Testis (tissue), 3 donors: ENCODE data around the gene ARSG. TPM values are rescaled to one million over a fixed set of nuclear protein-coding genes. Genes with fewer than 3 reads are reported as not detected.
A peak's percentile ranks its signal among the peaks of the same experiment; 100 is the strongest.

Experiments
- DNase-seq: peaks from one replicate; pipeline ENCODE4 v3.0.0-alpha.2; 2019
- H3K27ac ChIP-seq, 2 donors: fragments of 200-600 bp; sonication (generic); one replicate each; pipeline ENCODE4 v1.5.1; 2019
- H3K27me3 ChIP-seq: fragments of 200-600 bp; sonication (generic); one replicate; pipeline ENCODE4 v1.5.1; 2019
- H3K36me3 ChIP-seq: fragments of 200-600 bp; sonication (generic); one replicate; pipeline ENCODE4 v1.5.1; 2017; ENCODE audit warnings: low read depth; ENCODE audit errors: missing control alignments
- H3K4me1 ChIP-seq: fragments of 200-600 bp; sonication (generic); one replicate; pipeline ENCODE4 v1.5.1; 2019
- H3K4me3 ChIP-seq, 2 donors: fragments of 200-600 bp; sonication (generic); one replicate each; pipeline ENCODE4 v1.5.1; 2017 to 2019
- H3K9me3 ChIP-seq: fragments of 200-600 bp; sonication (generic); one replicate; pipeline ENCODE4 v1.5.1; 2017
- POLR2A ChIP-seq: fragments of 450-650 bp; IDR thresholded peaks from one replicate; pipeline ENCODE4 v1.6.1; 2017; ENCODE audit warnings: antibody characterized with exemption, mild to moderate bottlenecking, moderate library complexity
- WGBS, 2 donors: methylation state at CpG; one replicate each; pipeline ENCODE4 v1.1.5; 2018; 5-methylcytosine and 5-hydroxymethylcytosine counted together
- intact Hi-C: fragments of 100-400 bp; cut with DNase I; formaldehyde crosslinking; loops from one replicate; pipeline ENCODE4 v1.15.1; 2023; ENCODE audit warnings: low total_unique reads
- polyA plus RNA-seq: library from polyadenylated mRNA; stranded (reverse); fragments of 350-450 nt; fragmentation: Illumina TruSeq; extraction: RNeasy Lipid Tissue Mini Kit (QIAGEN cat#74804); gene quantifications from one replicate; pipeline ENCODE4 v1.2.3, GENCODE V29; 2014; ENCODE audit warnings: low read depth, low replicate concordance; ENCODE audit not compliant: insufficient read depth
- total RNA-seq, 2 donors: library from RNA; depleted of rRNA; stranded (reverse); fragments of >200 nt; gene quantifications; one replicate each; pipeline ENCODE4 v1.2.3, GENCODE V29; 2016
- TF ChIP-seq, protein P1 (sequence below), 3 experiments: fragments of 450-650 bp in 2 of 3; fragments of 200-600 bp in 1 of 3; sonication (generic) in 1 of 3; IDR thresholded peaks; one replicate each; pipeline ENCODE4 v1.5.1; 2016 to 2019; ENCODE audit warnings: antibody characterized with exemption in 3 of 3, mild to moderate bottlenecking in 2 of 3, moderate library complexity in 1 of 3

Gene ARSG
- total and polyA plus RNA-seq, 3 donors from 2014 or later: 7.4 to 16.9 (median 12.5) TPM

DNA sequence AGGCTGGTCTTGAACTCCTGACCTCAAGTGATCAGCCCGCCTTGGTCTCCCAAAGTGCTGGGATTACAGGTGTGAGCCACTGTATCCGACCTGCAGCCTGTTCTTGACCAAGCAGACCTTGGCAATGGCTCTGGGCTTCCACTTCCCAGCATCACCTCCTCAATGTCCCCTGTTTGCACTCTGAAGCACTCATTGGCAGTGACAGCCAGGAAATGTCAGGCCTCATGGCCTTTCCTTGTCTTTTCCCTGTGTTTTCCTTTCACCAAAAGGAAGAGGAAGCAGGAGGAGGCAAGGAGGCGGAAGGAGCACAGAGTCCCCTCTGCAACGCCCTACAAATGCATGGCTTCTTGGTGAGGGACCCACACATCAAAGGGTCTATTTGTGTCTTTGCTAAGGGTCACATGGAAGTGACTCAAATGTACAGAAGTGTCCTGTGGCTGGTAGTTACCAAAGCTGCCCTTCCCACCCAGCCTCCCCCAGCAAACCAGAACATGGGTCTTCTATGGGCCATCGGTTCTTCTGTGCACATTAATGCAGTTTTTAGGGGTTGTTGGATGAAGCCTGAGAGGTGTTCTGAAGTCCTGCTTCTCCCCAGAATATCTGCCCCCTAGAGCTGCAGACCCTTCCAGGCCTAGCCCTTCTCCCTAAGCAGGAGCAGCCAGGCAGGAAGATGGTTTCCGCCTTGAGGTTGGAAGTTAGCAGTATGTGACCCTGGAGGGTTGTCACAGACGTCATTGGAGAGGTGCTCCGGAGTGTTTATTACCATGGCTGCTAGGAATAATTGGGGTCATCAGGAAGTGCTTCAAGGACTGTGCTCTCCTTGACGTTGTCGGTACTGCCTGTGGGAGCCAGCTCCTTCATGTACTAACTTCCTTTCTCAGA, 105.2 kb downstream of the ARSG start:
- no peaks in the 10 kb centered on the region for H3K9me3 ChIP-seq
- 70 to 87% methylated on average over 6 to 10 of the region's 10 CpGs for WGBS, 2 donors
- peaks cover 11% of the 10 kb centered on the region for H3K4me1 ChIP-seq
- no peak overlapping the region for H3K4me3 ChIP-seq
- TF ChIP-seq POLR2A: no peak
- TF ChIP-seq, protein P1, sequence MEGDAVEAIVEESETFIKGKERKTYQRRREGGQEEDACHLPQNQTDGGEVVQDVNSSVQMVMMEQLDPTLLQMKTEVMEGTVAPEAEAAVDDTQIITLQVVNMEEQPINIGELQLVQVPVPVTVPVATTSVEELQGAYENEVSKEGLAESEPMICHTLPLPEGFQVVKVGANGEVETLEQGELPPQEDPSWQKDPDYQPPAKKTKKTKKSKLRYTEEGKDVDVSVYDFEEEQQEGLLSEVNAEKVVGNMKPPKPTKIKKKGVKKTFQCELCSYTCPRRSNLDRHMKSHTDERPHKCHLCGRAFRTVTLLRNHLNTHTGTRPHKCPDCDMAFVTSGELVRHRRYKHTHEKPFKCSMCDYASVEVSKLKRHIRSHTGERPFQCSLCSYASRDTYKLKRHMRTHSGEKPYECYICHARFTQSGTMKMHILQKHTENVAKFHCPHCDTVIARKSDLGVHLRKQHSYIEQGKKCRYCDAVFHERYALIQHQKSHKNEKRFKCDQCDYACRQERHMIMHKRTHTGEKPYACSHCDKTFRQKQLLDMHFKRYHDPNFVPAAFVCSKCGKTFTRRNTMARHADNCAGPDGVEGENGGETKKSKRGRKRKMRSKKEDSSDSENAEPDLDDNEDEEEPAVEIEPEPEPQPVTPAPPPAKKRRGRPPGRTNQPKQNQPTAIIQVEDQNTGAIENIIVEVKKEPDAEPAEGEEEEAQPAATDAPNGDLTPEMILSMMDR (IDR thresholded peaks at IDR 0.05): no peak
- H3K36me3 ChIP-seq: no peaks in the 10 kb centered on the region
- no peak for DNase-seq
- no peaks in the 10 kb centered on the region for H3K27me3 ChIP-seq
- no peak overlapping the region for H3K27ac ChIP-seq
- intact Hi-C loops: no loop called here

DNA sequence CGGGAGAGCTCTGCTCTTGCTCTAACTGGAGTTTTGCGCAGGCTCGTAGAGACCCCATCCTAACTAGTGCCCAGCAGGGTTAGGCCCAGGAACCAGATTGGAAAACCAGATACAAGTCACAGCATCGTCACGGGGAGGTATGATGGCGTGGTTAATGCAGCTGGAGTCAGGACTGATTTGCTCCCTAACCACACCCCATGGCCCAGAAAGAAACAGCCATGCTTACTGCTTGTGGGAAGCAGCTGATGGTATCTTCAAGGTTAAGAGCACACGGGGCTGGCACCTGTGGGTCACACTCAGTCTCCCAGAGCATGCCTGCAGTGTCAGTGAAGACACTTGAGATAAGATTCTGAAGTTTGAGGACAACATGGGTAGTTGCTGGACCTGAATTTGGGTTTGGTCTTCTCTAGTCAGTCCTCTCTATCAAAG, 105.8 kb downstream of the ARSG start:
- H3K27ac ChIP-seq: no peak overlapping the region
- H3K27me3 ChIP-seq: no peaks in the 10 kb centered on the region
- intact Hi-C loops: no loop called here
- DNase-seq: no peak
- 65 to 87% methylated on average over 7 of the region's 7 CpGs for WGBS, 2 donors
- H3K36me3 ChIP-seq: no peaks in the 10 kb centered on the region
- H3K4me3 ChIP-seq: no peak overlapping the region
- peaks cover 7% of the 10 kb centered on the region for H3K4me1 ChIP-seq
- H3K9me3 ChIP-seq: no peaks in the 10 kb centered on the region
- TF ChIP-seq, protein P1 (IDR thresholded peaks at IDR 0.05): no peak
- no peak for TF ChIP-seq POLR2A

DNA sequence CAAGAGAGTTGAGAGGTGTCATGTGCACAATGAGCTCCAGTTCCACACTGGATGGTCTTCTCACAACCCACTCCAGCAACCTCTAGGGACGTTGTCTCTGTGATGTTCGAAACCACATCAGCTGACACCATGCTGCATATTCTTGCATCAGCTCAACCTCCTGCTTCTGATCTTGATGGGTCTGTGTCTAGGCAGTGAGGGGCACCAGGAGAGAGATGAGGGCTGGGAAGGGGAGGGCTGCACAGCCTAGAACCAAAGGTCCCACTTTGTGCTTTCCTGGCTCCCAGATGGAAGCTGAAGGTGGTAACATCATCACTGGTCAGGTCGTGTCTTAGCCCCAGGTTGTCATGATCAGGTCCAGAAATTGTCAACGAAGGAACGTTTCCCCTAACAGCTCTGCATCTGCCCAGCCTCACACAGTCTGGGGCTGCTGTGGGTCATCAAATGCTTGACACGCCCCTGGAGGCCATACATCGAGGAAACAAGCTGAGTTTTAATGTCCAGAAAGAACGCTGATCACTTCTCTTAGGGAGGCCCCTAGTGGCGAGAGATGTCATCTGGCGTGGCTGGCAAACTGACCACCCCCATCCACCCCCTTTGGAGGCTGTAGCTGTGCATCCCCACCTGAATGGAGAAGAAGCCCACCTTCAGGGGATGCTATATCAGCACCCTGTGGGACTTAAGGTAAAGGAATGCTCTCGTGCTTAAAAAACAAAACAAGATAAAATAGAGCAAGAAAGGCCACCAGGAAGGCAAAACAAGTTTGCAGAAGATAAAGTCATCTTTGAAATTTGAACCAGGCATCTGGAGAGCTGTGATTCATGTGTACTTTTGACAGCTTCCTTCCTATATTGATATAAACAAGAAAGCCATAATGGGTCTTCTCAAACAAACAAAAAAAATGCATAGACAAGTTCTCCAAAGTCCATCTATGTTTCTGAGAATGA, 107.7 kb downstream of the ARSG start:
- Histone ChIP-seq H3K27me3 (no peaks in the 10 kb centered on the region), H3K4me1 (peaks cover 7% of the 10 kb centered on the region), H3K4me3 (no peak overlapping the region), H3K36me3 (no peaks in the 10 kb centered on the region), H3K9me3 (no peaks in the 10 kb centered on the region), H3K27ac (no peak overlapping the region)
- DNase-seq: peak; percentile 67
- WGBS, 2 donors: 43 to 49% methylated on average over 7 to 11 of the region's 11 CpGs
- intact Hi-C loops: no loop called here
- TF ChIP-seq POLR2A: no peak
- TF ChIP-seq, protein P1 (IDR thresholded peaks at IDR 0.05): peak; percentile 49 to 68 (median 65)

DNA sequence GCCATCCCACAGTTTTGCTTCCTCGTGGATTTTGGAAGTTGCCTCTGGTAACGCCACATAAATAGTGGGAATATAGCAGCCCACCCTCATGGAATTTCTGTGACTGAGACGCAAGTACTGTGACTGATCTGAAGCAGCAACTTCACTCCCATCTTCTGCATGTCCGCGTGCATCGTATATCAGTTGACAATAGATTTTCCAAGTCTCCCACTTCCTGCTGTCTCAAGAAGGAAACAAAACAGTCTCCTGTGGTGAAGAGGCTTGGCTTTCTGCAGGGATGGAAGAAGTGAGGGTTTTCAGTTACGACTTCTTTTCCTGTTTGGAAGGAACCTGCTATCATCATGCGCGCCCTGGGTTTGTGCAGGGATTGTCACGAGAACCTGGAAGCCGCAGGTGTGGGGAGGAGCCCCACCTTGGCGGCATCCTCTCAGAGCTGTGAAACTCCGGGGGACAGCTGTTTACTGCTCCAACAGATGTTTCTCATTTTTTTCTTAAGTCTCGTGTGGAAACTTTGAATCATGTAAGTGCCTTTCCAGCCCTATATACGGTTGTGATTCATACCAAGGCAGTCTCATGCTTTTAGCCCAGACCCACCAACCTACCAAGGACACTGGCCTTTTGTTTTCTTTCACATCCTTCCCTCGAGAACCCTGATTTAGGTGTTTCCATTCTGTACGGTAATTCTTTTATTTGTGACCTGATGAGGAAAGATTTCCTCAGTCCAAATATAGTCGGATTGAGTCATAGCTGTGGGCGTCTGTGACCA, 108.5 kb downstream of the ARSG start:
- intact Hi-C loops: no loop called here
- Histone ChIP-seq H3K36me3 (no peaks in the 10 kb centered on the region), H3K4me3 (no peak overlapping the region), H3K27ac (no peak overlapping the region), H3K27me3 (no peaks in the 10 kb centered on the region), H3K9me3 (no peaks in the 10 kb centered on the region), H3K4me1 (peaks cover 7% of the 10 kb centered on the region)
- no peak for TF ChIP-seq POLR2A
- TF ChIP-seq, protein P1 (IDR thresholded peaks at IDR 0.05): no peak
- 47 to 70% methylated on average over 18 to 19 of the region's 19 CpGs for WGBS, 2 donors
- DNase-seq: no peak
